ENCODE results near the gene RFPL1.

GRCh38 chr22:29456211-29456671 lies 17.9 kb downstream of the RFPL1 start:
- no peak for TF ChIP-seq YY1 (IDR thresholded peaks at IDR 0.05; ENCODE audit: insufficient read depth, insufficient read length)
- TF ChIP-seq ZNF274 (IDR thresholded peaks at IDR 0.05; ENCODE audit: low read depth, low read length): no peak
